HL-60 (cell line): ENCODE data around the gene CDKN2B-AS1.

Experiments used
- DNase-seq, 2 experiments: peaks; one replicate each; pipeline ENCODE4 v3.0.0-alpha.2; 2010 to 2020; ENCODE audit warnings: low read depth in 1 of 2, low spot score in 1 of 2
- H3K27ac ChIP-seq: fragments of 250-450 bp; sonication (Bioruptor Pico); replicated peaks from 2 replicates; pipeline ENCODE4 v1.5.1; 2020; ENCODE audit warnings: mild to moderate bottlenecking, moderate library complexity
- H3K27me3 ChIP-seq: fragments of 250-450 bp; sonication (Bioruptor Pico); 2 replicates; pipeline ENCODE4 v1.5.1; 2021; ENCODE audit warnings: mild to moderate bottlenecking, moderate library complexity; ENCODE audit not compliant: insufficient read depth, poor library complexity, severe bottlenecking
- H3K4me3 ChIP-seq: replicated peaks from 2 replicates; pipeline ENCODE4 v1.5.1; 2011; ENCODE audit warnings: mild to moderate bottlenecking, control low read depth, low read length; ENCODE audit not compliant: insufficient read depth
- CTCF ChIP-seq: IDR thresholded peaks from one replicate; pipeline ENCODE4 v1.5.1; 2011; ENCODE audit warnings: low read length, control low read depth, inconsistent platforms; ENCODE audit not compliant: insufficient read depth
- GABPA ChIP-seq: IDR thresholded peaks from 2 replicates; pipeline ENCODE4 v1.6.1; 2012; ENCODE audit warnings: low read depth
- POLR2AphosphoS5 ChIP-seq: IDR thresholded peaks from 2 replicates; pipeline ENCODE4 v1.6.1; 2012; ENCODE audit warnings: low read depth
- REST ChIP-seq: IDR thresholded peaks from 2 replicates; pipeline ENCODE4 v1.6.1; 2012; ENCODE audit warnings: low read depth; ENCODE audit not compliant: insufficient replicate concordance
- SPI1 ChIP-seq: IDR thresholded peaks from 2 replicates; pipeline ENCODE4 v1.6.1; 2012; ENCODE audit warnings: low read depth, mild to moderate bottlenecking, borderline replicate concordance

Gene CDKN2B-AS1

DNA sequence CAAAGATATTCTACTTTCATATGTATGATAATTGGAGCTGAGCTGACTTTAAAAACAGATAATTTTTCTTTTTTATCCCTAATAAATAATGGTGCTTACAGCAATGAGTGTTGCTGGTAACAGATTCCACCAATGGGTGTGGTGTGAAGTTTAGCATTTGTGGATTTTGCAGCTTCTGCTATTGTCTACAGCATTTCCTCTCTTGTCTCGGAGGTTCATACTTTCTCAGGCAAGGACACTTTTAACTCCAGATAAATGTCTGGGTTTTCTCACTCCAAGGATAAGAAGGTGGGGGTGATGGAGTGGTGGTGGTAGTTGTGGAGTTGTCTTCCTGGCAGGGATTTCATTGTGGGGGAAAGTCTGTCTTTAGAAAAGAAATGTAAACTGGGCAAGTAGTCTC is 134.5 kb downstream of the CDKN2B-AS1 start:
- no peaks in the 10 kb centered on the region for H3K27me3 ChIP-seq
- no peak for TF ChIP-seq GABPA
- no peak for TF ChIP-seq REST
- TF ChIP-seq POLR2AphosphoS5, result no peak
- no peak for TF ChIP-seq CTCF
- TF ChIP-seq SPI1, result no peak
- DNase-seq, result no peak
- H3K4me3 ChIP-seq, result no peak overlapping the region
- H3K27ac ChIP-seq, result no peak overlapping the region

- no peak for DNase-seq
These were observed 135.0 kb downstream of the CDKN2B-AS1 start for GRCh38 chr9:22129633-22130032.

GRCh38 chr9:22131817-22132216 is 137.2 kb downstream of the CDKN2B-AS1 start:
- TF ChIP-seq SPI1 (no peak), POLR2AphosphoS5 (no peak)
- DNase-seq, result no peak
- H3K27ac ChIP-seq, result no peak overlapping the region
- H3K27me3 ChIP-seq, result no peaks in the 10 kb centered on the region
- H3K4me3 ChIP-seq, result no peak overlapping the region

More at GRCh38 chr9:22129633-22130032, 135.0 kb downstream of the CDKN2B-AS1 start:
- Histone ChIP-seq H3K4me3 (no peak overlapping the region), H3K27ac (no peak overlapping the region), H3K27me3 (no peaks in the 10 kb centered on the region)
- TF ChIP-seq SPI1, result no peak
- no peak for TF ChIP-seq REST
- no peak for TF ChIP-seq GABPA
- no peak for TF ChIP-seq POLR2AphosphoS5
- TF ChIP-seq CTCF, result no peak

DNA sequence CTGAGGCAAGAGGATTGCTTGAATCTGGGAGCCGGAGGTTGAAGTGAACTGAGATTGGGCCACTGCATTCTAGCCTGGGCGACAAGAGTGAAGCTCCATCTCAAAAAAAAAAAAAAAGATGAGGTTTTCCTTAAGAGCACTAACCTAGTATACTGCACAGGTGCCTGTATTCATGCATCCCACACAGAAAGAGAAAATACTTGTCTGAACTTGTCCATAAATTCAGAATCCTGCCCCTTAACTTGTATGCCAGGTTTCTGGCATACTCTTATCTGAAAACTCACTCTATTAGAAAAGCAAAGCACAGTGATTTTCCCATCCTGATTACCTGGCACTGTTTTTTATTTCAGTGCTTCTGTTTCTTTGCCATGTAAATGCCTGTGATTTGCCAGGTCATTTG is 139.8 kb downstream of the CDKN2B-AS1 start:
- Histone ChIP-seq H3K27ac (no peak overlapping the region), H3K4me3 (no peak overlapping the region), H3K27me3 (no peaks in the 10 kb centered on the region)
- TF ChIP-seq CTCF (no peak), REST (no peak), SPI1 (no peak), POLR2AphosphoS5 (no peak), GABPA (no peak)
- no peak for DNase-seq
